NCI-H2081 (cell line): ENCODE results near the gene CAMKK2.
"Not testable (repeated sequence)": the region's sequence is repeated elsewhere in the genome, so short reads cannot be mapped to it uniquely, and the experiment has no call there.

ENCODE experiments used
- DNase-seq, 2 experiments: peaks; one replicate each; lab custom pipeline; 2025; lab: John Stamatoyannopoulos, UW

Gene CAMKK2

GRCh38 chr12:121245951-121246350, 50.6 kb downstream of the CAMKK2 start:
- no peak for DNase-seq

- DNase-seq, result no peak
These were observed 51.5 kb downstream of the CAMKK2 start for GRCh38 chr12:121245031-121245430.

- DNase-seq, result no peak
These were observed 55.1 kb downstream of the CAMKK2 start for GRCh38 chr12:121241156-121241970.

- no peak for DNase-seq
These were observed 55.9 kb downstream of the CAMKK2 start for GRCh38 chr12:121240484-121241101.

- no peak for DNase-seq
These were observed 56.5 kb downstream of the CAMKK2 start for GRCh38 chr12:121240062-121240420.

GRCh38 chr12:121239351-121240061, 57.0 kb downstream of the CAMKK2 start:
- DNase-seq, result no peak

GRCh38 chr12:121238604-121239350, 57.7 kb downstream of the CAMKK2 start:
- peak; percentile 13 to 66 for DNase-seq

- no peak for DNase-seq
These were observed 58.4 kb downstream of the CAMKK2 start for GRCh38 chr12:121238086-121238485.

- no peak for DNase-seq
These were observed 59.1 kb downstream of the CAMKK2 start for GRCh38 chr12:121237415-121237814.

- DNase-seq, result no peak
These were observed 59.7 kb downstream of the CAMKK2 start for GRCh38 chr12:121236776-121237175.

- DNase-seq, result no peak
These were observed 62.9 kb downstream of the CAMKK2 start for GRCh38 chr12:121233628-121234020.

GRCh38 chr12:121232977-121233627, 63.4 kb downstream of the CAMKK2 start:
- DNase-seq, result no peak

GRCh38 chr12:121232163-121232562, 64.3 kb downstream of the CAMKK2 start:
- no peak for DNase-seq

GRCh38 chr12:121230538-121230907, 66.0 kb downstream of the CAMKK2 start:
- DNase-seq, result no peak

GRCh38 chr12:121229826-121230537, 66.5 kb downstream of the CAMKK2 start:
- peak; percentile 34 to 37 for DNase-seq

GRCh38 chr12:121228919-121229665, 67.4 kb downstream of the CAMKK2 start:
- DNase-seq, result no peak

- DNase-seq, result no peak
These were observed 69.2 kb downstream of the CAMKK2 start for GRCh38 chr12:121227294-121227693.

- DNase-seq, result not testable (repeated sequence)
These were observed 69.6 kb downstream of the CAMKK2 start for GRCh38 chr12:121226871-121227270.

GRCh38 chr12:121226399-121226798, 70.1 kb downstream of the CAMKK2 start:
- DNase-seq, result no peak

- no peak for DNase-seq
These were observed 71.9 kb downstream of the CAMKK2 start for GRCh38 chr12:121224591-121224990.
